Keratinocyte (primary cell): ENCODE results near the gene SUCNR1.

ENCODE experiments used
- EZH2 ChIP-seq: IDR thresholded peaks from one replicate; pipeline ENCODE4 v1.6.1; 2012; ENCODE audit warnings: inconsistent platforms, mild to moderate bottlenecking, low read length, moderate library complexity
- TF ChIP-seq, protein P1 (sequence below), 3 experiments: IDR thresholded peaks in 1 of 3; conservative IDR thresholded peaks in 1 of 3; optimal IDR thresholded peaks in 1 of 3; 2 replicates in 2 of 3; 3 replicates in 1 of 3; pipeline versions ENCODE3 to v1.5.1; 2011; ENCODE audit warnings: low read length in 3 of 3, mild to moderate bottlenecking in 3 of 3, moderate library complexity in 2 of 3, control low read depth in 1 of 3, inconsistent platforms in 1 of 3; ENCODE audit not compliant: insufficient read depth in 2 of 3; ENCODE audit errors: extremely low read depth in 1 of 3

DNA sequence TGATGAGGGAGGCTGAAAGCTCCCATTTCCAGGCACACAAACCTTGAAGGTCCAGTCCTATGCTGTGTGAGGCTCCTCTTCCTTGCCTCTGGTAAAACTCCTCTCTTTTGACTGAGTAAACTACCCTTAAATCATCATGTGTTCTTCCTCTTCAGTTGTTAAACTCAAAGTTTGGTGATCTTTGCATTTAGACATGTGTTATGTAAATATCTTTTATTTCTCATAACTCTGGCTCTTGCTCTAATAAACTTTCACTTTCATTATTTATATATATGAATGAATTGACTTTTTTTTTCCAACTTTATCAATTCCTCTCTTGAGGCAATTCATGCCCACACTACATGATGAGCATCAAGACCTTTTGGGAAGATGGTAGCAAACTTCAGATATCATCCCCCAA lies 26.6 kb downstream of the SUCNR1 start:
- TF ChIP-seq, protein P1, sequence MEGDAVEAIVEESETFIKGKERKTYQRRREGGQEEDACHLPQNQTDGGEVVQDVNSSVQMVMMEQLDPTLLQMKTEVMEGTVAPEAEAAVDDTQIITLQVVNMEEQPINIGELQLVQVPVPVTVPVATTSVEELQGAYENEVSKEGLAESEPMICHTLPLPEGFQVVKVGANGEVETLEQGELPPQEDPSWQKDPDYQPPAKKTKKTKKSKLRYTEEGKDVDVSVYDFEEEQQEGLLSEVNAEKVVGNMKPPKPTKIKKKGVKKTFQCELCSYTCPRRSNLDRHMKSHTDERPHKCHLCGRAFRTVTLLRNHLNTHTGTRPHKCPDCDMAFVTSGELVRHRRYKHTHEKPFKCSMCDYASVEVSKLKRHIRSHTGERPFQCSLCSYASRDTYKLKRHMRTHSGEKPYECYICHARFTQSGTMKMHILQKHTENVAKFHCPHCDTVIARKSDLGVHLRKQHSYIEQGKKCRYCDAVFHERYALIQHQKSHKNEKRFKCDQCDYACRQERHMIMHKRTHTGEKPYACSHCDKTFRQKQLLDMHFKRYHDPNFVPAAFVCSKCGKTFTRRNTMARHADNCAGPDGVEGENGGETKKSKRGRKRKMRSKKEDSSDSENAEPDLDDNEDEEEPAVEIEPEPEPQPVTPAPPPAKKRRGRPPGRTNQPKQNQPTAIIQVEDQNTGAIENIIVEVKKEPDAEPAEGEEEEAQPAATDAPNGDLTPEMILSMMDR (optimal IDR thresholded peaks at IDR 0.05 in 1 of 3, IDR thresholded peaks at IDR 0.05 in 1 of 3, conservative IDR thresholded peaks at IDR 0.05 in 1 of 3; ENCODE audit: extremely low read depth in 1 of 3, insufficient read depth in 2 of 3, low read length in 3 of 3): no peak
- TF ChIP-seq EZH2: no peak
